ENCODE data around the gene RPL6. TPM values are rescaled to one million over a fixed set of nuclear protein-coding genes. Genes with fewer than 3 reads are reported as not detected.

The RPL6 gene
- total and polyA plus RNA-seq, 10 of the 15 experiments (the other 5 are each of a cell fraction or from before 2014, with no cell fraction given), result 801 to 3,690 (median 2,265) TPM

GRCh38 chr12:112409064-112409905 is at the start of gene RPL6 (continued):
- TF ChIP-seq E4F1 (IDR thresholded peaks at IDR 0.05; ENCODE audit: borderline replicate concordance, partially characterized antibody) (peak; percentile 61), NR2C1 (IDR thresholded peaks at IDR 0.05) (0 out of 2 replicates have a peak, but pooled peaks have one; percentile 24), ZNF592 (IDR thresholded peaks at IDR 0.05) (no peak), POLR2AphosphoS5 (IDR thresholded peaks at IDR 0.05; ENCODE audit: low read length) (peak; percentile 99), SUZ12 (IDR thresholded peaks at IDR 0.05; ENCODE audit: unreplicated experiment) (no peak), NFXL1 (IDR thresholded peaks at IDR 0.05; ENCODE audit: borderline replicate concordance) (no peak), RUNX3 (IDR thresholded peaks at IDR 0.05; ENCODE audit: low read length) (no peak), CHD4 (IDR thresholded peaks at IDR 0.05) (no peak), DPF2 (IDR thresholded peaks at IDR 0.05) (0 out of 2 replicates have a peak, but pooled peaks have one; percentile 60)

All from GM12878 (cell line).